H54 (cell line): ENCODE results near the gene NT5M.
A peak's percentile ranks its signal among the peaks of the same experiment; 100 is the strongest.

Source experiments
- DNase-seq: peaks from one replicate; pipeline ENCODE4 v3.0.0; 2011; ENCODE audit warnings: low spot score, mixed read lengths; ENCODE audit not compliant: insufficient read length
- FAIRE-seq: peaks from 3 replicates; lab custom pipeline; 2011; peaks lifted over from hg19 to GRCh38; lab: Jason Lieb, UNC
- POLR2A ChIP-seq: IDR thresholded peaks from 2 replicates; pipeline ENCODE4 v1.6.1; 2011; ENCODE audit warnings: low read depth, mild to moderate bottlenecking, low read length

NT5M gene

GRCh38 chr17:17350491-17351355 is 47.5 kb downstream of the NT5M start:
- no peak for TF ChIP-seq POLR2A

GRCh38 chr17:17351356-17351891 is 48.3 kb downstream of the NT5M start:
- FAIRE-seq = no peak
- TF ChIP-seq POLR2A = no peak
- DNase-seq = no peak

More at GRCh38 chr17:17350491-17351355, 47.5 kb downstream of the NT5M start:
- FAIRE-seq (no peak), DNase-seq (peak; percentile 90)

GRCh38 chr17:17351901-17352781 is 49.0 kb downstream of the NT5M start:
- 0 out of 2 replicates have a peak, but pooled peaks have one; percentile 29 for TF ChIP-seq POLR2A
- no peak for FAIRE-seq
- DNase-seq = peak; percentile 62

GRCh38 chr17:17352836-17353624 is 49.9 kb downstream of the NT5M start:
- no peak for TF ChIP-seq POLR2A
- DNase-seq (no peak), FAIRE-seq (no peak)

- no peak for TF ChIP-seq POLR2A
- DNase-seq (no peak), FAIRE-seq (no peak)
These were observed 50.7 kb downstream of the NT5M start for GRCh38 chr17:17353625-17354484.

GRCh38 chr17:17354560-17355349 is 51.6 kb downstream of the NT5M start:
- FAIRE-seq = no peak
- peak; percentile 80 for DNase-seq
- no peak for TF ChIP-seq POLR2A

- TF ChIP-seq POLR2A = no peak
- DNase-seq (no peak), FAIRE-seq (no peak)
These were observed 52.3 kb downstream of the NT5M start for GRCh38 chr17:17355426-17355825.

GRCh38 chr17:17356149-17356930 is 53.2 kb downstream of the NT5M start:
- peak; percentile 53 for FAIRE-seq

GRCh38 chr17:17356931-17357270 is 53.7 kb downstream of the NT5M start:
- FAIRE-seq (no peak), DNase-seq (no peak)
- TF ChIP-seq POLR2A = no peak

More at GRCh38 chr17:17356149-17356930, 53.2 kb downstream of the NT5M start:
- no peak for TF ChIP-seq POLR2A
- peak; percentile 91 for DNase-seq

GRCh38 chr17:17358060-17358751 is 55.0 kb downstream of the NT5M start:
- DNase-seq (no peak), FAIRE-seq (no peak)
- no peak for TF ChIP-seq POLR2A

GRCh38 chr17:17358866-17359265 is 55.7 kb downstream of the NT5M start:
- FAIRE-seq = no peak
- no peak for TF ChIP-seq POLR2A
- no peak for DNase-seq
